PC-3 (cell line): ENCODE data around the gene CFAP65. TPM values are rescaled to one million over a fixed set of nuclear protein-coding genes. Genes with fewer than 3 reads are reported as not detected.

Experiments used
- ATAC-seq: fragments of 200-7000 bp; cut with Tn5 transposase; 2 replicates; pipeline ENCODE4 v1.9.1; 2020; ENCODE audit warnings: mild to moderate bottlenecking, moderate library complexity
- BruUV-seq: library from RNA; stranded (reverse); fragments of 400-500 nt; replicated peaks from 2 replicates; lab custom pipeline; 2021; lab: Mats Ljungman, UMichigan
- CTCF ChIA-PET: fragments of 300-600 bp; sonication (Branson Sonifier 250); formaldehyde crosslinking; loops from one replicate; lab custom pipeline; 2022; ENCODE audit warnings: antibody characterized with exemption; lab: Charles Lee
- POLR2A ChIA-PET: fragments of 300-600 bp; sonication (Branson Sonifier 250); formaldehyde crosslinking; loops from one replicate; lab custom pipeline; 2022; ENCODE audit warnings: antibody characterized with exemption; ENCODE audit not compliant: unreplicated experiment; lab: Charles Lee
- DNase-seq: peaks from one replicate; pipeline ENCODE4 v3.0.0-alpha.2; 2015
- H2AFZ ChIP-seq: fragments of 300-600 bp; sonication (generic); 2 replicates; pipeline ENCODE4 v1.6.0; 2016; ENCODE audit warnings: antibody characterized with exemption, low read length
- H3F3A ChIP-seq: fragments of 300-600 bp; sonication (generic); one replicate; pipeline ENCODE4 v1.6.0; 2017; ENCODE audit warnings: antibody characterized with exemption, low read length, control low read depth, mild to moderate bottlenecking; ENCODE audit not compliant: unreplicated experiment
- H3K27ac ChIP-seq: fragments of 300-600 bp; sonication (generic); 2 replicates; pipeline ENCODE4 v1.5.1; 2016; ENCODE audit warnings: mild to moderate bottlenecking, low read length
- H3K27me3 ChIP-seq: fragments of 300-600 bp; sonication (generic); 2 replicates; pipeline ENCODE4 v1.6.1; 2016; ENCODE audit warnings: low read length, mixed read lengths
- H3K36me3 ChIP-seq: fragments of 300-600 bp; sonication (generic); 2 replicates; pipeline ENCODE4 v1.6.1; 2016; ENCODE audit warnings: low read depth, mixed run types, low read length, mixed read lengths
- H3K4me1 ChIP-seq: fragments of 300-600 bp; sonication (generic); 2 replicates; pipeline ENCODE4 v1.5.1; 2016; ENCODE audit warnings: low read length; ENCODE audit not compliant: insufficient read depth
- H3K4me2 ChIP-seq: fragments of 300-600 bp; sonication (generic); 2 replicates; pipeline ENCODE4 v1.6.0; 2016; ENCODE audit warnings: low read length
- H3K4me3 ChIP-seq: fragments of 300-600 bp; sonication (generic); 2 replicates; pipeline ENCODE4 v1.5.1; 2016; ENCODE audit warnings: mild to moderate bottlenecking, low read length, mixed read lengths
- H3K79me2 ChIP-seq: fragments of 300-600 bp; sonication (generic); 2 replicates; pipeline ENCODE4 v1.6.1; 2017; ENCODE audit warnings: low read length, mixed read lengths
- H3K9ac ChIP-seq: fragments of 300-600 bp; sonication (generic); 2 replicates; pipeline ENCODE4 v1.6.0; 2016; ENCODE audit warnings: mild to moderate bottlenecking, low read length
- H3K9me2 ChIP-seq: fragments of 300-600 bp; sonication (generic); replicated peaks from 2 replicates; pipeline ENCODE4 v1.6.1; 2016; ENCODE audit warnings: mixed run types, low read length, mixed read lengths
- H3K9me3 ChIP-seq: fragments of 300-600 bp; sonication (generic); 2 replicates; pipeline ENCODE4 v1.6.1; 2016; ENCODE audit warnings: low read length, mixed read lengths
- H4K20me1 ChIP-seq: fragments of 300-600 bp; sonication (generic); 2 replicates; pipeline ENCODE4 v1.6.1; 2016; ENCODE audit warnings: low read length, mixed read lengths
- CTCF ChIP-seq: fragments of 300-600 bp; sonication (generic); conservative IDR thresholded peaks from 2 replicates; pipeline ENCODE4 v1.5.1; 2017; ENCODE audit warnings: antibody characterized with exemption, low read depth, mild to moderate bottlenecking, low read length
- EZH2 ChIP-seq: fragments of 300-600 bp; sonication (generic); IDR thresholded peaks from one replicate; pipeline ENCODE4 v1.6.1; 2017; ENCODE audit warnings: antibody characterized with exemption, mild to moderate bottlenecking, low read length; ENCODE audit not compliant: unreplicated experiment
- EZH2phosphoT487 ChIP-seq: fragments of 300-600 bp; sonication (generic); IDR thresholded peaks from 2 replicates; pipeline ENCODE4 v1.6.1; 2018; ENCODE audit warnings: mild to moderate bottlenecking, antibody characterized with exemption, low read length, borderline replicate concordance
- intact Hi-C: fragments of 100-400 bp; cut with micrococcal nuclease; formaldehyde crosslinking; loops from 2 replicates; pipeline ENCODE4 v1.9.0; 2023
- total RNA-seq: library from RNA; depleted of rRNA; stranded (reverse); fragments of >200 nt; gene quantifications from 2 replicates; pipeline ENCODE4 v1.2.3, GENCODE V29; 2014

The CFAP65 gene
- total RNA-seq, 1 experiment from 2014 or later = 0.18 TPM

- BruUV-seq = no TSS peak
- no peaks in the 10 kb centered on the region for H4K20me1 ChIP-seq
- no peaks in the 10 kb centered on the region for H3K79me2 ChIP-seq
- no peak overlapping the region for H3K9ac ChIP-seq
- ATAC-seq (no peak), DNase-seq (no peak)
- TF ChIP-seq CTCF (no peak), EZH2phosphoT487 (no peak), EZH2 (no peak)
- H3K36me3 ChIP-seq = no peaks in the 10 kb centered on the region
- ChIA-PET CTCF (no interaction called here), POLR2A (no interaction called here)
- H3K4me2 ChIP-seq = no peak overlapping the region
- no peaks in the 10 kb centered on the region for H3K9me2 ChIP-seq
- no peaks in the 10 kb centered on the region for H3F3A ChIP-seq
- H3K4me3 ChIP-seq = no peak overlapping the region
- peaks cover 48% of the 10 kb centered on the region for H3K27me3 ChIP-seq
- no peak overlapping the region for H2AFZ ChIP-seq
- no peaks in the 10 kb centered on the region for H3K9me3 ChIP-seq
- peaks cover 7% of the 10 kb centered on the region; the same call in 1 of the 2 replicates for H3K4me1 ChIP-seq
- intact Hi-C loops = no loop called here
- no peak overlapping the region for H3K27ac ChIP-seq
Observed at GRCh38 chr2:218988164-218988563, 53.2 kb downstream of the CFAP65 start.

- Histone ChIP-seq H4K20me1 (no peaks in the 10 kb centered on the region), H3K4me3 (no peak overlapping the region), H2AFZ (no peak overlapping the region), H3K36me3 (no peaks in the 10 kb centered on the region), H3K27me3 (peaks cover 55% of the 10 kb centered on the region), H3K9me3 (no peaks in the 10 kb centered on the region), H3K27ac (no peak overlapping the region), H3K4me2 (no peak overlapping the region), H3K9me2 (no peaks in the 10 kb centered on the region), H3K9ac (no peak overlapping the region), H3F3A (no peaks in the 10 kb centered on the region), H3K79me2 (no peaks in the 10 kb centered on the region), H3K4me1 (no peaks in the 10 kb centered on the region)
- DNase-seq (no peak), ATAC-seq (no peak)
- intact Hi-C loops = no loop called here
- ChIA-PET POLR2A (no interaction called here), CTCF (no interaction called here)
- BruUV-seq = no TSS peak
- TF ChIP-seq EZH2phosphoT487 (no peak), CTCF (no peak), EZH2 (no peak)
Observed at GRCh38 chr2:218986148-218986761, 55.1 kb downstream of the CFAP65 start.

- H3K4me3 ChIP-seq = no peak overlapping the region
- TF ChIP-seq EZH2phosphoT487 (no peak), CTCF (no peak), EZH2 (no peak)
- peaks cover 55% of the 10 kb centered on the region for H3K27me3 ChIP-seq
- H2AFZ ChIP-seq = no peak overlapping the region
- DNase-seq (no peak), ATAC-seq (no peak)
- POLR2A ChIA-PET = no interaction called here
- intact Hi-C loops = no loop called here
- no peaks in the 10 kb centered on the region for H3K9me3 ChIP-seq
- no peaks in the 10 kb centered on the region for H4K20me1 ChIP-seq
- CTCF ChIA-PET = no interaction called here
- no peaks in the 10 kb centered on the region for H3K4me1 ChIP-seq
- BruUV-seq = no TSS peak
- no peaks in the 10 kb centered on the region for H3K36me3 ChIP-seq
- no peaks in the 10 kb centered on the region for H3F3A ChIP-seq
- H3K9me2 ChIP-seq = no peaks in the 10 kb centered on the region
- H3K9ac ChIP-seq = no peak overlapping the region
- no peak overlapping the region for H3K4me2 ChIP-seq
- no peaks in the 10 kb centered on the region for H3K79me2 ChIP-seq
- no peak overlapping the region for H3K27ac ChIP-seq
Observed at GRCh38 chr2:218985325-218986091, 55.8 kb downstream of the CFAP65 start.
